Measurements from ENCODE around the gene SPATA9.
A peak's percentile ranks its signal among the peaks of the same experiment; 100 is the strongest.

GRCh38 chr5:95646569-95647431 is 36.0 kb downstream of the SPATA9 start, which contains the start of gene RFESD:
- peak in 5 of 12 donors; percentile 2 to 31 (median 11) for TF ChIP-seq CTCF (IDR thresholded peaks at IDR 0.05)
- TF ChIP-seq POLR2A (IDR thresholded peaks at IDR 0.05), result peak; percentile 88 to 94
